Measurements from ENCODE around the gene TRNAU1AP. TPM values are rescaled to one million over a fixed set of nuclear protein-coding genes. Genes with fewer than 3 reads are reported as not detected.

The TRNAU1AP gene
- total and polyA plus RNA-seq, 2 experiments from 2014 or later: 17.4 to 19.1 TPM

DNA sequence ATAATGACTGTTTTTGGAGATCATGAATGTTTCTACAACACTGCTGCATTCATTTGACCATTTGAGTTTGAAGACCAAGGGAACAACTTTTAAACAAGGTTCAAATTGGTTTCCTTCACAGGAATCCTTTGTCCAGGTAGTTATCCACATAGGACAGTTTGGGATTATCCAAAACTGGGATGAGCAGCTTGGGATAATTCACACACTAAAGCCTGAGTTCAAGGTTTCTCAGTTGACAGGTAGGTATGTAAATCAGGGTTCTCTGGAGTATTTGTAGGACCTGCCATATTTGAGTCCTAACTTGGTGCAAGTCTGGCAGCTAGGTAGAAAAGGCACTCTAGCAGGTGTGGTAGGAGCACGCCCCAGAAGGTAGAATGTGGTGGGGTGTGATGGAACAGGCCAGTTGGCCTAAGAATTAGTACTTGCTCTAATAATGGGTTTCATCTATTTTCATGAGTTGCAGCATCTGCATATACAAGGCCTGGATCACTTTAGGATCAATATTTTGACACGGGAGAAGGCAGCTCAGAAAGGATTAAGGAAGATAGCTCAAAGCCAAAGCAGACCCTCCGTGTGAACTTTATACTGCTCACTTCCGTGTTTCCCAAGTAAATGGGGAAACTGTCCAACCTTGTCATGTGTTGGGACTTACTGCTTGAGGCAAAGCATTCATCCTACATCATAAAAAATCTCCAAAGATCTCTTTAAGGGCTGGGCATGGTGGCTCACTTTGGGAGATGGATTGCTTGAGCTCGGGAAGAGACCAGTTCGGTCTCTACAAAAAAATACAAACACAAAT, 25.1 kb downstream of the TRNAU1AP start:
- Histone ChIP-seq H3K4me2 (no peak overlapping the region), H3K27me3 (no peaks in the 10 kb centered on the region), H3K9me3 (ENCODE audit: low read depth) (no peaks in the 10 kb centered on the region), H3K4me1 (ENCODE audit: insufficient read depth) (peaks cover 19% of the 10 kb centered on the region), H3K27ac (no peak overlapping the region), H4K20me1 (ENCODE audit: insufficient read depth, poor library complexity, severe bottlenecking) (peaks cover 34% of the 10 kb centered on the region), H2AFZ (no peak overlapping the region), H3K79me2 (peaks cover 27% of the 10 kb centered on the region), H3K36me3 (replicated peaks; ENCODE audit: insufficient read depth, low read depth) (no peaks in the 10 kb centered on the region), H3K9me2 (replicated peaks; ENCODE audit: insufficient read depth) (no peaks in the 10 kb centered on the region), H3K4me3 (no peak overlapping the region)
- 91% methylated on average over 6 of the region's 6 CpGs for WGBS (ENCODE audit: low lambda C conversion rate, missing lambda C conversion rate)
- no peak for TF ChIP-seq EZH2 (IDR thresholded peaks at IDR 0.05; ENCODE audit: borderline replicate concordance)
- TF ChIP-seq EZH2phosphoT487 (IDR thresholded peaks at IDR 0.05; ENCODE audit: low read depth, severe bottlenecking, unreplicated experiment): no peak
- TF ChIP-seq, protein P1, sequence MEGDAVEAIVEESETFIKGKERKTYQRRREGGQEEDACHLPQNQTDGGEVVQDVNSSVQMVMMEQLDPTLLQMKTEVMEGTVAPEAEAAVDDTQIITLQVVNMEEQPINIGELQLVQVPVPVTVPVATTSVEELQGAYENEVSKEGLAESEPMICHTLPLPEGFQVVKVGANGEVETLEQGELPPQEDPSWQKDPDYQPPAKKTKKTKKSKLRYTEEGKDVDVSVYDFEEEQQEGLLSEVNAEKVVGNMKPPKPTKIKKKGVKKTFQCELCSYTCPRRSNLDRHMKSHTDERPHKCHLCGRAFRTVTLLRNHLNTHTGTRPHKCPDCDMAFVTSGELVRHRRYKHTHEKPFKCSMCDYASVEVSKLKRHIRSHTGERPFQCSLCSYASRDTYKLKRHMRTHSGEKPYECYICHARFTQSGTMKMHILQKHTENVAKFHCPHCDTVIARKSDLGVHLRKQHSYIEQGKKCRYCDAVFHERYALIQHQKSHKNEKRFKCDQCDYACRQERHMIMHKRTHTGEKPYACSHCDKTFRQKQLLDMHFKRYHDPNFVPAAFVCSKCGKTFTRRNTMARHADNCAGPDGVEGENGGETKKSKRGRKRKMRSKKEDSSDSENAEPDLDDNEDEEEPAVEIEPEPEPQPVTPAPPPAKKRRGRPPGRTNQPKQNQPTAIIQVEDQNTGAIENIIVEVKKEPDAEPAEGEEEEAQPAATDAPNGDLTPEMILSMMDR (IDR thresholded peaks at IDR 0.05; ENCODE audit: poor library complexity): no peak
- DNase-seq (ENCODE audit: low spot score): no peak

DNA sequence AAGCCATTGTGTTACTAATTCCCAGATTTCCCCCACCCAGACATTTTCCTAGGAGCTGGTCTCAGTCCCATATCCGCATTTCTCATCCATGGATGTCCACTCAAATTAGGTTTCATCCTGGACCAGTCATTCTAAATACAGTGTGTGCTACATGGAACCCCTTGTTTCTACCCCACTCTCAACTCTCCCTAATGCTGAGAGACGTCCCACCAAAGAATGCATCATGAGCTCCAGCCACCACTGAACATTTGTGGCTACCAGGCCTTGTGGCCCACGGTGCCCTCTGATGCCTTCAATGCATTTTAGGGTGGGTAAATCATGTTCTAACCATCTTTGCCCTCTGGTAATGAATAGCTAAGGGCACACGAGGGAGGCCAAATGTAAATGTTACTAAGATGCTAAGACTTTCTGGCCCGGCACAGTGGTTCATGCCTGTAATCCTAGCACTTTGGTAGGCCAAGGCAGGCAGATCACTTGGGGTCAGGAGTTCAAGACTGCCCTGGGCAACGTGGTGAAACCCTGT, 25.9 kb downstream of the TRNAU1AP start:
- TF ChIP-seq EZH2phosphoT487 (IDR thresholded peaks at IDR 0.05; ENCODE audit: low read depth, severe bottlenecking, unreplicated experiment): no peak
- TF ChIP-seq, protein P1 (IDR thresholded peaks at IDR 0.05; ENCODE audit: poor library complexity): no peak
- TF ChIP-seq EZH2 (IDR thresholded peaks at IDR 0.05; ENCODE audit: borderline replicate concordance): no peak

DNA sequence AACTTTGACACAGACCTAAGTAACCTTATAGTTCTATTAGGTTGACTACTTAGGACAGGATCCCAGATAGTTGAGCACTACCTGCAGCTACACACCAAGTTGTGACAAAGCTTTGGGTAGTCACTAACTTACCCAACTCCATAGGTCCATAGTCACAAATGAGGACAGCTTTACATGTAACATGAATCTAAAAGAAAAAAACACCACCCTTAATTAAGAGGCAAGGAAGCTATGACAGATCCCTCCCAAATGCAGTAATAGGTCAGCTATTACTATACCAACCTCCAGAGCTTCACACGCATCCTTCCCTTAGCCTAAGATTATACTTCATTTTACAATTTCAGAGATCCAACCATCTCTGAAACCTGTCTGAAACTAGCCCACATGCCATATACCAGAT, 26.5 kb downstream of the TRNAU1AP start:
- Histone ChIP-seq H3K27ac (no peak overlapping the region), H3K79me2 (peaks cover 27% of the 10 kb centered on the region), H3K27me3 (no peaks in the 10 kb centered on the region), H2AFZ (no peak overlapping the region), H3K4me1 (ENCODE audit: insufficient read depth) (peaks cover 19% of the 10 kb centered on the region), H4K20me1 (ENCODE audit: insufficient read depth, poor library complexity, severe bottlenecking) (peaks cover 34% of the 10 kb centered on the region), H3K4me3 (no peak overlapping the region), H3K4me2 (peak overlapping the region; percentile 93), H3K9me2 (replicated peaks; ENCODE audit: insufficient read depth) (no peaks in the 10 kb centered on the region), H3K36me3 (replicated peaks; ENCODE audit: insufficient read depth, low read depth) (no peaks in the 10 kb centered on the region), H3K9me3 (ENCODE audit: low read depth) (no peaks in the 10 kb centered on the region)
- 88% methylated on average over 1 of the region's 1 CpG for WGBS (ENCODE audit: low lambda C conversion rate, missing lambda C conversion rate)
- no peak for TF ChIP-seq EZH2phosphoT487 (IDR thresholded peaks at IDR 0.05; ENCODE audit: low read depth, severe bottlenecking, unreplicated experiment)
- no peak for TF ChIP-seq EZH2 (IDR thresholded peaks at IDR 0.05; ENCODE audit: borderline replicate concordance)
- TF ChIP-seq, protein P1 (IDR thresholded peaks at IDR 0.05; ENCODE audit: poor library complexity): no peak
- DNase-seq (ENCODE audit: low spot score): no peak

More for the DNA sequence above, 25.9 kb downstream of the TRNAU1AP start:
- peaks cover 34% of the 10 kb centered on the region for H4K20me1 ChIP-seq (ENCODE audit: insufficient read depth, poor library complexity, severe bottlenecking)
- H3K4me1 ChIP-seq (ENCODE audit: insufficient read depth): peaks cover 19% of the 10 kb centered on the region
- H3K27ac ChIP-seq: no peak overlapping the region
- no peaks in the 10 kb centered on the region for H3K27me3 ChIP-seq
- DNase-seq (ENCODE audit: low spot score): no peak
- no peaks in the 10 kb centered on the region for H3K9me2 ChIP-seq (replicated peaks; ENCODE audit: insufficient read depth)
- H3K4me2 ChIP-seq: no peak overlapping the region
- H3K79me2 ChIP-seq: peaks cover 27% of the 10 kb centered on the region
- no peaks in the 10 kb centered on the region for H3K36me3 ChIP-seq (replicated peaks; ENCODE audit: insufficient read depth, low read depth)
- no peaks in the 10 kb centered on the region for H3K9me3 ChIP-seq (ENCODE audit: low read depth)
- no peak overlapping the region for H3K4me3 ChIP-seq
- no peak overlapping the region for H2AFZ ChIP-seq
- 94% methylated on average over 6 of the region's 6 CpGs for WGBS (ENCODE audit: low lambda C conversion rate, missing lambda C conversion rate)

All from hepatocyte (in vitro differentiated cells).